Muscle layer of duodenum (tissue), 2 donors: ENCODE measurements around the gene FAM53A.
A peak's percentile ranks its signal among the peaks of the same experiment; 100 is the strongest.

ENCODE experiments used
- H3K27ac ChIP-seq: one replicate; pipeline ENCODE4 v1.7.0; 2013; ENCODE audit warnings: mild to moderate bottlenecking, low read length
- H3K27me3 ChIP-seq: one replicate; pipeline ENCODE4 v1.7.0; 2013; ENCODE audit warnings: low read depth, mild to moderate bottlenecking, control low read depth, low read length
- H3K36me3 ChIP-seq, 2 donors: one replicate each; pipeline ENCODE4 v1.7.0; 2013; ENCODE audit warnings: low read length in 2 of 2, control low read depth in 1 of 2, mild to moderate bottlenecking in 1 of 2; ENCODE audit not compliant: insufficient read depth in 2 of 2, control insufficient read depth in 1 of 2
- H3K4me1 ChIP-seq, 2 donors: one replicate each; pipeline ENCODE4 v1.7.0; 2013; ENCODE audit warnings: low read length in 2 of 2, mild to moderate bottlenecking in 2 of 2, control low read depth in 1 of 2, moderate library complexity in 1 of 2; ENCODE audit not compliant: insufficient read depth in 2 of 2, control insufficient read depth in 1 of 2
- H3K4me3 ChIP-seq, 2 donors: one replicate each; pipeline ENCODE4 v1.7.0; 2013; ENCODE audit warnings: low read length in 2 of 2, low read depth in 1 of 2, mild to moderate bottlenecking in 1 of 2
- H3K9me3 ChIP-seq, 2 donors: one replicate each; pipeline ENCODE4 v1.7.0; 2013; ENCODE audit warnings: low read length in 2 of 2, control low read depth in 1 of 2, mild to moderate bottlenecking in 1 of 2; ENCODE audit not compliant: control insufficient read depth in 1 of 2
- donor health status: healthy.

FAM53A gene

DNA sequence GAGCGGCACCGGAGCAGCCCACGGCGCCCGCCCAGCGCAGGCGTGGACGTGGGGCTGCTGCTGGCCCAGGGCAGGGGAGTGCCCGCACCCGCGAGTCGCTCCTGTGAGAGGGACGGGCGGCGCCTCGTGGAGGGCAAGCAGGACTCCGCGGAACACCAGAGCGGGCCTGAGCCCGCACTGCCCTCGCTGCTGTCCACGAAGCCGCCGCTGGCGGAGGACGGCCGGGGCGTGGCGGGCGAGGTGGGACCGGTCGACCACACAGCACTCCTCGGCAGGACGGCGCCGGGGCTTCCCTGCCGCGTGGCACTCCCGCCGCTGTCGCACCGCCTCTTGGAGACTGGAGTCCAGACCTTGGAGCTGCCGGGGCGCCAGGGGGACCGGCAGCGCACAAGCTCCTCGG is 29.0 kb downstream of the FAM53A start:
- Histone ChIP-seq H3K4me3 (no peak overlapping the region), H3K27me3 (no peaks in the 10 kb centered on the region), H3K4me1 (no peaks in the 10 kb centered on the region), H3K27ac (no peak overlapping the region), H3K9me3 (no peaks in the 10 kb centered on the region), H3K36me3 (peaks cover 0 to 14% of the 10 kb centered on the region in 2 donors)

DNA sequence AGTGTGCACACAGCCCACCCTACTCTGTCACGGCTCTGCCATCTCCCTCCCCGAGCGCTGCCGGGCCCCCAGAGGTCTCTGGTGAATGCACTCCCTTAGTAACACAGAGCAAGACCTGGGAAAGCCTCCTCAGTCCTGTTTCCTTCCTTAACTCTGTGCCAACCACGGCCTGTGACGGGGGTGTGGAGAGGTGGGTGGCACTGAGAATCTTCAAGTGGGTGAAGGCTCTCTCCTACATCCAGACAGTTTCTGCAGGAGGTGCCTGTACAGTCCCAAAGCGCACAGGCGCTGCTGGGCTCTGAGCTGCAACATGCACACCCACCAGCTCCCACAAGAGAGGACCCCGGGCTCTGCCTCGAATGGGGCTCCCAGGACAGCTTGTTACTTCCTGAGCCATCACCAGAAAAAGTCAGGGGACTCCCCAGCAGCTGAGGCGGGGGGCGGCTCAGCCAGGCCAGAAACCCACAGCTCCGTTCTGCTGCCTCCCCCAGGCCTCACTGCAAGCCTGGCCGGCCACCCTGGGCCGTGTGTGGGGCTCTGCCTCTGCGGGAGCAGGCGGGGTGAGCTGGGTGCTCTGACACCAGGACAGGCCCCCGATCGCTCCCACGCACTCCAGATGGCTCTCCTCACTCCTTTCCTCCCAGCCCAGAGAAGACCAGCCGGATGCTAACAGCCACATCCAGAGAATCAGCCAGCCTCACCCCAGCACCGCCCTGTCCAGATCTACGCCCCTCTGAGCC is 29.7 kb downstream of the FAM53A start:
- H3K27me3 ChIP-seq, result no peaks in the 10 kb centered on the region
- H3K36me3 ChIP-seq, result peaks cover 0 to 14% of the 10 kb centered on the region in 2 donors
- H3K9me3 ChIP-seq, result no peaks in the 10 kb centered on the region
- no peaks in the 10 kb centered on the region for H3K4me1 ChIP-seq
- no peak overlapping the region for H3K4me3 ChIP-seq
- H3K27ac ChIP-seq, result no peak overlapping the region

DNA sequence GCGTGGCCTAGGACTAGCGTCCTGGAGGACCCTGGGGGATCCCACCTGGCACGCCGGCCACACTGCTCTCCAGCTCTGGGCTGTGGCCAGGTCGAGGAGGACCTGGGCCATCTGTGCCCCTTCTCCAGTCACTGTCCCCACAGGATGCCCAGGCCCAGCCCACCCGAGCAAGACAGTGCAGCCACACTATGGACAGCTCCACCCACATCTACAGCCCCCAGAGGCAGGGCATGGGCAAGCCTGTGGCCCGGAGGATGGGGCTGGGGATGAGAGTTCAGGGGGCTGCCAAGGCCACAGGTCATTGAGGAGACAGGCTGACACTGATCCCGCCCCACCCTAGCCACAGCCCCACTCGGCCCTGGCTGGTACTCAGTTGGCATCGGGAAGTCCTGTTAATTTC is 30.3 kb downstream of the FAM53A start:
- H3K27me3 ChIP-seq, result no peaks in the 10 kb centered on the region
- no peak overlapping the region for H3K27ac ChIP-seq
- H3K36me3 ChIP-seq, result peaks cover 0 to 14% of the 10 kb centered on the region in 2 donors
- H3K4me1 ChIP-seq, result no peaks in the 10 kb centered on the region
- H3K4me3 ChIP-seq, result no peak overlapping the region
- H3K9me3 ChIP-seq, result no peaks in the 10 kb centered on the region

DNA sequence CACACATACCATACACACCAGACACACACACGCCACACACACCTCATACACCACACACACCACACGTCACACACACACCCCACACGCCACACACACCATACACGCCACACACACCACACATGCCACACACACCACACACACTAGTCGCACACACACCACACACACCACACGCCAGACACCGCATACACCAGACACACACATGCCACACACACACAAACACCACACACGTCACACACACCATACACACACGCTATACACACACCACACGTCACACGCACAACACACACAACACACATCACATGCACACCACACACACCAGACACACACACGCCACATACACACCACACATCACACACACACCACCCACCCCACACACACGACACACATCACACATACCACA is 32.0 kb downstream of the FAM53A start:
- Histone ChIP-seq H3K9me3 (no peaks in the 10 kb centered on the region), H3K4me1 (no peaks in the 10 kb centered on the region), H3K36me3 (peaks cover 0 to 13% of the 10 kb centered on the region in 2 donors), H3K27ac (no peak overlapping the region), H3K27me3 (no peaks in the 10 kb centered on the region), H3K4me3 (no peak overlapping the region)

DNA sequence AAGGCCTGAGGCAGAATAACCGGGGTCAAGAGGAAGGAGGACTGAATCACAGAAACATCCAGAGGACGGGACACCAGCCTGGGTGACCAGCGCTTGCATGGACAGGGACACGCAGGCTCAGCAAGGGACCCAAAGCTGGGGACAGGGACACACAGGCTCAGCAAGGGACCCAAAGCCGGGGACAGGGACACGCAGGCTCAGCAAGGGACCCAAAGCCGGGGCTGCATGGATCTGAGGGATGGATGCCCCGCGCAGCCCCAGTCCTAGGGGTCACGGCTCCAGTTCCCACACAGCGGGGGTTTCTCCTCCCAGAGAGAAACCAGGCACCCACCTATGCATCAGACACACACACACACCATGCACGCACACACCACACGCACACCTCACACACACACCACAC is 32.5 kb downstream of the FAM53A start:
- H3K9me3 ChIP-seq, result no peaks in the 10 kb centered on the region
- H3K4me3 ChIP-seq, result no peak overlapping the region
- peaks cover 0 to 8% of the 10 kb centered on the region in 2 donors for H3K36me3 ChIP-seq
- H3K27me3 ChIP-seq, result no peaks in the 10 kb centered on the region
- no peak overlapping the region for H3K27ac ChIP-seq
- no peaks in the 10 kb centered on the region for H3K4me1 ChIP-seq

DNA sequence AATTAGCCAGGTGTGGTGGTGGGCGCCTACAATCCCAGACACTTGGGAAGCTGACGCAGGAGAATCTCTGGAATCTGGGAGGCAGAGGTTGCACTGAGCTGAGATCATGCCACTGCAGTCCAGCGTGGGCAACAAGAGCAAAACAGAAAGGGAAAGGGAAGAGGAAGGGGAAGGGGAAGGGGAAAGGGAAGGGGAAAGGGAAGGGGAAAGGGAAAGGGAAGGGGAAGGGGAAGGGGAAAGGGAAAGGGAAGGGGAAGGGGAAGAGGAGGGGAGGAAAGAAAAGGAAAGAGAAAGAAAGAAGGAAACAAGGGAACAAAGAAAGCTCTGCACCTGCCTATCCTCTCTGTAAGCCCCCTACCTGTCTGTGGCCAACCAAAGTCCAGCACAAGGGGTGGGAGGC is 35.2 kb downstream of the FAM53A start:
- H3K4me3 ChIP-seq, result no peak overlapping the region
- no peaks in the 10 kb centered on the region for H3K27me3 ChIP-seq
- H3K36me3 ChIP-seq, result no peaks in the 10 kb centered on the region
- no peaks in the 10 kb centered on the region for H3K9me3 ChIP-seq
- no peak overlapping the region for H3K27ac ChIP-seq
- peaks cover 0 to 14% of the 10 kb centered on the region in 2 donors for H3K4me1 ChIP-seq

DNA sequence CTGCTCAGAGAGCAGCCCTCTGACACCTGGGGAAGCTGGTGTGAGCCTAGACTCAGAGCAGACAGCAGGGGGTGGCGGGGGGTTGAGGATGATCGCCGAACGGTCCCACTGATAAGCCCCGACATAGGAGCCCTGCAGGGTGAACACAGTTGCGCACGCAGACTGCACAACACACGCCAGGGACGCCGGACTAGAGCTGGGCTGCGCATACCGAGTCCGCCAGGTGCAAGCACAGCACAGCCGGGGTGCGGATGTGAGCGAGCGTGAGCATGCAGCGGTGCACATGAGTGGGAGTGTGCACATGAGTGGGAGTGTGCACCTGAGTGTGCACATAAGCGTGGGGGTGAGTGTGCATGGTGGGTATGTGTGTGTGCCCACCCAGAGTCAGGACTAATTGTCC is 36.7 kb downstream of the FAM53A start:
- Histone ChIP-seq H3K4me3 (no peak overlapping the region), H3K36me3 (no peaks in the 10 kb centered on the region), H3K27me3 (no peaks in the 10 kb centered on the region), H3K9me3 (no peaks in the 10 kb centered on the region), H3K4me1 (peaks cover 0 to 17% of the 10 kb centered on the region in 2 donors), H3K27ac (no peak overlapping the region)

DNA sequence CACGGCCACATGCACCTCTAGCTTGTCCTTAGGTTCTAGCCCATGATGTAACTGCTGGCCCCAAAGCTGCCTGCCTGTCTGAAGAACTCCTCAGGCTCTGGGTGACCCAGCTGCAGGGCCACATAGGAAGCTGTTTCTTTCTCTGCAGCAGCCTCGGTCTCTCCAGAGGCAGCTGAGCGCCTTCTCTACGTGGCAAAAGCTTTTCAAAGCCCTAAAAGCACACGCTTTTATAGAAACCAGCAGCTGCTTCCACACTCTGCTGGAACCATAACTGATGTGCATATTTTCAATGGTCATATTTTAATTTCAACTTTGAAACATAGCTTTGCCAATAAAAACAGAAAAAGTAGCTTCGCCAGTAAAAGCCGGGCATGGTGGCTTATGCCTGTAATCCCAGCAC is 37.4 kb downstream of the FAM53A start:
- H3K4me1 ChIP-seq, result peaks cover 0 to 17% of the 10 kb centered on the region in 2 donors
- H3K36me3 ChIP-seq, result no peaks in the 10 kb centered on the region
- no peaks in the 10 kb centered on the region for H3K9me3 ChIP-seq
- H3K4me3 ChIP-seq, result no peak overlapping the region
- H3K27ac ChIP-seq, result no peak overlapping the region
- H3K27me3 ChIP-seq, result no peaks in the 10 kb centered on the region

DNA sequence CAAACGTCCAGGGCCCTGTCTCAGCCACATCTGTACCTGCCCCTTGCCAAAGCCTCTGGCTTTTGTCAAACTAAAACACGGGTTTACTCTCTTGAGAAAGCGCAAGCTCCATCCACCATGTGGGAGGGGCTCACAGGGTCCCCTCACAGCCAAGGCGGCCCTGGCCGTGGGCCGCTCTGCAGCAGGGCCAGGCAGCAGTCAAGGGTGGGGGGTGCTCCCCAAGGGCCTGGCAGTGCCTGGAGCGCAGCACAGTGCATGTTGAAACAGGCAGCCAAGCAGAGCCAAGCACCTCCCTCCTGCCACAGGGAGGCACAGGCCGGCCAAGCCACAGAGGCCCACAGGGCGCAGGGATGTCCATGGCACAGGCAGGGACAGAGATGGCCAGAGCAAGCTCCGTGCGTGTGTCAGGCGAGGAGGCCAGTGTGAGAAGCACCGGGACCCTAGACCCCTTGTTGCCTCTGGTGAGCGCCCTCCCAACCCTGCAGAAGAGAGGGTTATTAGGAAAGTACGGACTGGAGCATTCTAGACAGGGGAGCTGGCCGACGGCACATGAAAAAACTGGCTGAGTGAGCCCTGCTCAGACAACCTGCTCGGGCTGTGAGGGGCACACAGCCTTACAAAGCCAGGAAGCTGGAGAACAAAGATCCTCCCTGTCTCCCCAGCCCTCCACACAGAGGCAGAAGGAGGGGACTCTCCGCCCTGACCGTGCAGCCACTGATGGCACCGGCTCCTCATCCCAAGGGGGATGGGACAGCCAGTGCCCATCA is 39.0 kb downstream of the FAM53A start:
- peak overlapping the region; percentile 13 to 30 for H3K4me3 ChIP-seq
- no peaks in the 10 kb centered on the region for H3K9me3 ChIP-seq
- H3K4me1 ChIP-seq, result peaks cover 0 to 17% of the 10 kb centered on the region in 2 donors
- H3K27ac ChIP-seq, result no peak overlapping the region
- H3K36me3 ChIP-seq, result no peaks in the 10 kb centered on the region
- H3K27me3 ChIP-seq, result no peaks in the 10 kb centered on the region

DNA sequence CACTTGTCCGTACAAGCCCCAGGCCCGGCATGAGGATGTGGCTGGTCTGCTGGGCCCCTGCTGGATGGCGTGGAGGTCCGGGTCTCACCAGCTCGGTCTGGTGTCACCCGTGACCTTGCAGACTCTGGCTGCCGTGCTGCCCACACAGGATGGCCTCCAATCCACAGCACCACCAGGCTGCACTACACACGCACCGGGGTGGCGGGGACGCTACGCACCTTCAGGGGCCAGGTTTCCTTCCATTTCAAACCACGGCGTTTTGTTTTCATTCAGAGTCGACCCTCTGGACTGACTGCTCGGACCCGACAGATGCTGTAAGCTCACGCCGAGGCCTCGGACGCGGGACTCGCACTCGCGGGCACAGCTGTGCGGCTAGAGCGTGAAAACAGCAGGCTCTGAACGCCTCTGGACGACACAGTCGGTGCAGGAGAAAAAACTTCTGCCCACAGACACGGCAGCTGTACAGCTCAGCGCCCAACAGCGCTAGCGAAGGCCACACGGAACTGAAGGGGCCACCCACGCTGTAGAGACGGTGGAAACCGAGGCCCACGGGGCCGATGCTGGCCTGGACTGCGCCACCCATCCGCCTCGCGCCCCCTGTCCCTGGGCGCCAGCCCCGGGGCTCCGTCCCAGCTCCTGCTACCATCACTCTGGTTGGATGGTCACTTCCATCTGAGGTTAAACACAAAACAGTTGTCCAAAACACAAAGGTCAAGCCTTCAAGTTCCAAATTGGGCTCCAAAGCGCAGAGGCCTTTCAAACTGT is 40.0 kb downstream of the FAM53A start:
- Histone ChIP-seq H3K27me3 (no peaks in the 10 kb centered on the region), H3K27ac (no peak overlapping the region), H3K4me3 (no peak overlapping the region), H3K36me3 (no peaks in the 10 kb centered on the region), H3K9me3 (no peaks in the 10 kb centered on the region), H3K4me1 (peaks cover 0 to 17% of the 10 kb centered on the region in 2 donors)

DNA sequence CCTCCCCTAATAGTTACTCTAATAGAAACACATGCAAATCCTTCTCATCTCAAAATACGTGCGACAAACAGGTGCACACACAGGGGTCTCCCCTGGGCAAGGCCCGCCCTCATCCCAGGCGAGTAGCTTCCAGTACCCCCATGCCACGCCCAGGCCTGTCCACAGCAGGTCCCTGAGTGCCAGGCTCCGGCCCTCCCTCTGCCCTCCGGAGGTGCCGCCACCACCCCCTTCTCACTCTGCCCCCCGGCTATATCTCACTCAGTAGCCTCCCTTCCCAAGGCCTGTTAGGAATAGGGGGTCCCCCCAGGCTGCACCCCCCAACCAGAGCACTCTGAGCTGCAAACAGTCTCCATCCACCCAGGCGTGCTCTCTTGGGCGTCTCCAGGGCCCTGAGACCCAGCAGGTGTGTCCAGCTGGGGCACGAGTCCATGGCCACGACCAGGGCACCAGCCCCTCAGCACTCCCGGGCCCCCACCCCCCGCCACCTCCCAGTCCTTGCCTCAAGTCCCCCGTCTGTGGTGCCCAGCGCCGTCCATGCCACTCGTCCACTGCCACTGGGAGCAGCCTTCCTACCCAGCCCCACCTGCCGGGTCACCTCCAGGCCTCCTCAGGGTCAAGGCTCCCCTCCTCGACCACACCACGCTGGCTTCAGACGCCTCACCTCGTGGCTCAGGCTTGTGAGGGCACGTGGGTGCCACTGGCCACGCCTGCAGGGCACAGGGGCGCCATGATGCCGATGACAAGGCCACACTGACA is 41.7 kb downstream of the FAM53A start:
- no peak overlapping the region for H3K27ac ChIP-seq
- H3K27me3 ChIP-seq, result no peaks in the 10 kb centered on the region
- H3K4me1 ChIP-seq, result peaks cover 0 to 17% of the 10 kb centered on the region in 2 donors
- no peak overlapping the region for H3K4me3 ChIP-seq
- no peaks in the 10 kb centered on the region for H3K9me3 ChIP-seq
- no peaks in the 10 kb centered on the region for H3K36me3 ChIP-seq
